ENCODE measurements around the gene C20orf204. TPM values are rescaled to one million over a fixed set of nuclear protein-coding genes. Genes with fewer than 3 reads are reported as not detected.

Gene C20orf204
- total RNA-seq, 2 experiments from 2014 or later = 2.8 to 4.7 TPM

DNA sequence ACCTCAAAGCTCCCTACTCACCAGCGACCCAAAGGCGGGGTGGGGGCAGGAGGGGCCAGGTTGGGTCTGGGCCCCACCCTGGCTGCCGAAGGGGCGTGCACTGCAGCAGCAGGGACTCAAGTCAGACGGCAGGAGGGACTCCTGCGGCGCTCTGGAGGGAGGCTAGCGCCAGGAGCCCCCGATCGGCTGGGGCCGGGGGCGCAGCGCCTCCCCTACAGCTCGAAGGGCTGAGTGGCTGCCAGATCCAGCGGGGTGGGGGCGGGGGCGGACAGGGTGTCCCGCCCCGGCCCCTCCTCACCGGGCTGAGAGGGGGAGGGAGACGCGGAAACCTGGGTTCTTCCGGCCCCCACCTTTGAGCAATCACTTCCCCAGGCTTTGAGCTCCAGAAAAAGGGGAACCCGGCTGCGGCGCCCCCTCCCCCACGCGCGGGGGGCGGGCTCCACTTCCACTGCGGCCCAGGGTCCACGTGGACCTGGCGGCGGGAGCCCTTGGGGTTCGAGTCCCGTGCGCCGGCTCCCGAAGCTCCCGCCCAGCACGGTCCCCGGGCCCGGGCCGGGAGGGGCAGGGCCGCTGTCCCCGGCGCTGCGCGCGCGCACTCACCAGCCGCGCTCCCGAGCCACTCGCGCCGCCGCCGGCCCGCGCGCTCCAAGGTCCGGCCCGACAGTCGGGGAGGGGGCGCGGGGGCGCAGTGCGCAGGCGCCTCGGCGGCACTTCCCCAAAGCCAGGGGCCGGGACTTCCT is 43.5 kb downstream of the C20orf204 start, which contains the start of gene RGS19:
Gene RGS19 (minus strand): TSS at position 246 of the 740 bp plus-strand sequence. CDS start 2,632 bp downstream, outside the sequence.
- ChIA-PET CTCF (interaction anchor here (0.5 to 3.5 kb wide), 7 partner anchors 10 to 99 kb away, joined by 3 to 20 read pairs (median 4); partner anchors contain the start of gene PRPF6), POLR2A (interaction anchor here (0.8 to 3.7 kb wide), 9 partner anchors 10 to 542 kb away, joined by 3 to 15 read pairs (median 3); partner anchors contain the start of genes PTK6 and TPD52L2)
- DNase-seq = peak; percentile 75
- peak; percentile 11 for TF ChIP-seq CTCF (IDR thresholded peaks at IDR 0.05)
- peak within 1 kb of the TSS; percentile 84 for H3K4me3 Mint-ChIP-seq
- H3K9me3 Mint-ChIP-seq = no peaks in the 10 kb centered on the region
- intact Hi-C loops (cut with micrococcal nuclease) = loop anchor here (5.0 kb wide), 1 partner anchor 43 kb away; no protein-coding TSS in a partner anchor
- H3K36me3 Mint-ChIP-seq (ENCODE audit: low read depth) = peaks cover 3% of the 10 kb centered on the region
- ATAC-seq = peak; percentile 11
- H3K27me3 Mint-ChIP-seq = peaks cover 3% of the 10 kb centered on the region
- H3K27ac Mint-ChIP-seq = peak within 1 kb of the TSS; percentile 65
- H3K4me1 Mint-ChIP-seq (ENCODE audit: low read depth) = peaks cover 24% of the 10 kb centered on the region

DNA sequence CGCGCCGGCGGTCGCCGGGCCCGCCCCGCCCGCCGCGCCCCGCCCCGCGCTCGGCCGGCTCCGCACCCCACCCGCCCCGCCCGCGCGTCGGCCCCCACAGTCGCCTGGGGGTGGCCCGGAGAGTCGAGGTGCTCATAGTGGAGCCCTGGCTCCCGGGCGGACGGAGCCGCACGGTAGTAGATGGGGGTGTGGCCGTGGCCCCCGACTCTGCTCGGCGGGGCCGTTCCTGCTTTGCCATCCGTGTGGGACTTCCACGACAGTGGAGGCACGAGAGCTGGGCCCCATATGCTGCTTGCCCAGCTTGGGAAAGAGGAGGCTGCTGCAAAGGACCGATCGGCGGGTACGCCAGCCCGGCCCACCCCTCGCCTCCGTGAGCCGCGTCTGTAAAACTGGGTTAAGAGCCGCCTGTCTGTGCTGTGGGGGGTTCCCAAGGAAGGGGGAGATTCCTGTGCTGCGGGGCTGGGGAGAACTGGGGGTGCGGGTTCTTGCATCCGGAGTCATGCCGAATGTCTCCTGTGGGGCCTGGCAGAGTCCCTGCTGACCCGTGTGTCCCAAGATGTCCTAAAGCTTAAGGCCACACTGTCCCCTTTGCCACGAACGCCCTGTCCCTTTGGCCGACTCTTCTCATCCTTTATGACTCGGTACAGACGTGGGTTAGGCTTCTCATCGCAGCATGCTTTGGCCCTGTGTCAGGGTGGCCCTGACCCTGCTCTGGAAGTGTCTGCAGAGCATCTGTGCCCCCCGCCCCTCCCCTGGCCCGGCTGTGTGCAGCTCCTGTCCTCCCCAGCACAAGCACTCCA is 44.2 kb downstream of the C20orf204 start, which contains the start of gene OPRL1:
Gene OPRL1 (plus strand): TSS at position 70 of the 800 bp plus-strand sequence. CDS start 12,639 bp downstream, outside the sequence.
- DNase-seq (peak; percentile 58), ATAC-seq (peak; percentile 35)
- Mint-ChIP-seq H3K36me3 (ENCODE audit: low read depth) (peaks cover 3% of the 10 kb centered on the region), H3K27me3 (peaks cover 6% of the 10 kb centered on the region), H3K4me1 (ENCODE audit: low read depth) (peaks cover 24% of the 10 kb centered on the region), H3K9me3 (no peaks in the 10 kb centered on the region), H3K27ac (peak within 1 kb of the TSS; percentile 65), H3K4me3 (peak within 1 kb of the TSS; percentile 84)
- no peak for TF ChIP-seq CTCF (IDR thresholded peaks at IDR 0.05)
- intact Hi-C loops (cut with micrococcal nuclease) = loop anchor here (5.0 kb wide), 1 partner anchor 42 kb away; no protein-coding TSS in a partner anchor
- ChIA-PET POLR2A (interaction anchor here (0.8 to 3.7 kb wide), 6 partner anchors 10 to 112 kb away, joined by 3 to 15 read pairs (median 4); no protein-coding TSS in a partner anchor), CTCF (interaction anchor here (0.7 to 6.0 kb wide), 8 partner anchors 10 to 100 kb away, joined by 3 to 61 read pairs (median 4); partner anchors contain the start of gene PRPF6)

GRCh38 chr20:64080813-64081623 is 45.0 kb downstream of the C20orf204 start:
- no peak overlapping the region for H3K27ac Mint-ChIP-seq
- ChIA-PET POLR2A (interaction anchor here (1.7 to 3.7 kb wide), 2 partner anchors 9 to 12 kb away, joined by 5 to 15 read pairs; no protein-coding TSS in a partner anchor), CTCF (interaction anchor here (0.7 to 6.0 kb wide), 4 partner anchors 12 to 43 kb away, joined by 3 to 61 read pairs (median 4); no protein-coding TSS in a partner anchor)
- H3K36me3 Mint-ChIP-seq (ENCODE audit: low read depth) = peaks cover 3% of the 10 kb centered on the region
- no peaks in the 10 kb centered on the region for H3K9me3 Mint-ChIP-seq
- intact Hi-C loops (cut with micrococcal nuclease) = loop anchor here (5.0 kb wide), 1 partner anchor 41 kb away; no protein-coding TSS in a partner anchor
- peaks cover 24% of the 10 kb centered on the region for H3K4me1 Mint-ChIP-seq (ENCODE audit: low read depth)
- no peak for TF ChIP-seq CTCF (IDR thresholded peaks at IDR 0.05)
- DNase-seq = no peak
- peaks cover 6% of the 10 kb centered on the region for H3K27me3 Mint-ChIP-seq
- H3K4me3 Mint-ChIP-seq = peak overlapping the region; percentile 70
- no peak for ATAC-seq

- H3K4me1 Mint-ChIP-seq (ENCODE audit: low read depth) = peaks cover 24% of the 10 kb centered on the region
- CTCF ChIA-PET = interaction anchor here (1.0 to 6.0 kb wide), 3 partner anchors 13 to 42 kb away, joined by 3 to 61 read pairs (median 20); no protein-coding TSS in a partner anchor
- intact Hi-C loops (cut with micrococcal nuclease) = loop anchor here (5.0 kb wide), 1 partner anchor 41 kb away; no protein-coding TSS in a partner anchor
Measured at GRCh38 chr20:64081624-64081964, 45.6 kb downstream of the C20orf204 start.

More at GRCh38 chr20:64081624-64081964, 45.6 kb downstream of the C20orf204 start:
- ATAC-seq (no peak), DNase-seq (no peak)
- Mint-ChIP-seq H3K27ac (no peak overlapping the region), H3K36me3 (ENCODE audit: low read depth) (peaks cover 3% of the 10 kb centered on the region), H3K27me3 (peaks cover 6% of the 10 kb centered on the region), H3K9me3 (no peaks in the 10 kb centered on the region), H3K4me3 (peak overlapping the region; percentile 37)
- POLR2A ChIA-PET = interaction anchor here (1.1 to 3.7 kb wide), 3 partner anchors 9 to 17 kb away, joined by 4 to 15 read pairs (median 5); no protein-coding TSS in a partner anchor
- TF ChIP-seq CTCF (IDR thresholded peaks at IDR 0.05) = no peak

Measured in activated CD8-positive, alpha-beta T cell treated with anti-CD3 and anti-CD28 coated beads for 36 hours (primary cell).